SKM-1 treated with dmso at 0.1 percent for 144 hours (cell line): ENCODE results near the gene DMXL2.
"Not testable (repeated sequence)": the region's sequence is repeated elsewhere in the genome, so short reads cannot be mapped to it uniquely, and the experiment has no call there.

ENCODE experiments used
- DNase-seq: peaks from one replicate; lab custom pipeline; 2025; ENCODE audit not compliant: unreplicated experiment; lab: John Stamatoyannopoulos, UW

Gene DMXL2

DNA sequence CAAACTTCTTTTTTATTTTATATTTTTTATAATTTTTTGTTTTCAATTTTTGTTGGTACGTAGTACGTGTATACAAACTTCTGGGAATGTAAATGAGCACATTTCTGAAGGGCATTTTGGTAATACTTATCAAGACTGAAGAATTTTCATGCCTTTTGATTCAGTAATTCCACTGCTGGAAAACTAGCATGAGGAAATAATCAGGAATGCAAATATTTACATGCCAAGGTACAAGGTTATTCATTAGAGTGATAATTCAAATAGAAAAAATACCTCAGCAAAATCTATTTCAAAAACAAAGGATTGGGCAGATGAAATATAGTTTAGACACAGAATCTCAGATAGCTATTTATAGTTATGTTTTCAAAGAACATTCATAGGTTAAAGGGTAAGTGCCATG is 128.7 kb downstream of the DMXL2 start:
- no peak for DNase-seq

DNA sequence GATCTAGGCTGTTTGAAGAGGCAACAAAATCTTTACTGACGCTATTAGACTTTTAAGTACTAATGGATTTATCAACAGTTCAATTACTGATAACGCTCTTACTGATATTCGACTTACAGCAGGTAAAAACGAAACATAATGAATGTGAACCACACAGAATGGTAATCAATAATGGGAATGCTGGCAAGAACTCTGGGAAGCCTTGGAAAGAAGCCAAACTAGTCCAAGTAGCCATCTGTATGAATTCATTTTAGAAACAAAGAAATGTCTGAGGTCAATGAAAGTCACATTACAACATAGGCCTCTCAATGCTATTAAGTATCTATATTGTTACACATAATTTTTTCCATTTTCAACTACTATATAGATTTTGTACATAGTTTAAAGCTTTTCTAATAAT is 130.0 kb downstream of the DMXL2 start:
- no peak for DNase-seq

DNA sequence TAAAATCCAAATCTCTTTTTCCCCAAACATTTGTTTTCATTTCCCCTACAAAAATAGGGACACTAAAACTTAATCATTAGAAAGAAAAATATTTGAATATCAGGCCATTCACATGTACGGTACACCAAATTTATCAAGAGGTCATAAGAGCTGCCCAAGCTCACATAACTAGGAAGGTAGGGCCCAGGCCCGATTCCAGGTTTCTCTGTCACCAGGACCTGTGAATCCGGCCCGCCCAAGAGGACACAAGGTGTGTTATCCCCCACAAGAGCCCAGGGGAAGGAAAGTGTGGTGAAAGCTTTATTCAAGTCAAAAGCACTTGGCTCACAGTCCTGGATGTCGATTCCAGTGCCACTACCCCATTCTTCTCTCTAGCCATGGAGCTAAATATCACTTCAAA is 130.6 kb downstream of the DMXL2 start:
- DNase-seq = no peak

DNA sequence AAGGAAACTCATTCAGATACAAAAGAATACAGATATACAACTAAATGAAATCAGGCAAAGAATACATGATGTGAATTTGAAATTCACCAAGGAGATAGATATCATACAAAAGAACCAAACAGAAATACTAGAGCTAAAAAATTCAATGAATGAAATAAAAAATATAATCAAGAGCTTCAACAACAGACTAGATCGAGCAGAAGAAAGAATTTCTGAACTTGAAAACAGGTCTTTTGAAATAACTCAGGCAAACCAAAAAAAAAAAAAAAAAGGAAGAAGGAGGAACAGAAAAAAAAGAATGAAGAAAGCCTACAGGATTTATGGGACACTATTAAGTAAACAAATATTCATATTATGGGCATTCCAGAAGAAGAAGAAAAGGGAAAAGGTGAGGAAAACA is 137.8 kb downstream of the DMXL2 start:
- no peak for DNase-seq

DNA sequence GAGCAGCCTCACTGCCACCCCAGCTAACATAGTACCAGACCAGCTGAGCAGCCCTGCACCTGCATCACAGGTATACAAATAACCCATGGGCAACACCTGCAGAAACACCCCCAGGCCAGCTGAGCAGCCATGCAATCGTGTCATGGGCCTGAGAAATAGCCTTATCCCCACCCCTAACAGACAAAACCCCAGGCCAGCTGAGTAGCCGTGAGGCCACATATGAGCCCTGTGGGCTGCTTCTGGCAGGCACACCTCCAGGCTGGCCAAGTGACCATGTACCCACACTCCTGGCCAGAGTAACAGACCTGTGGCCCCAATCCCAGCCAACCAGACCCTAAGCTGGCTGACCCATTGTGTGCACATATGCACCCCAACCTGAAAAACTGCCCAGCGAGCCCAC is 138.6 kb downstream of the DMXL2 start:
- no peak for DNase-seq

DNA sequence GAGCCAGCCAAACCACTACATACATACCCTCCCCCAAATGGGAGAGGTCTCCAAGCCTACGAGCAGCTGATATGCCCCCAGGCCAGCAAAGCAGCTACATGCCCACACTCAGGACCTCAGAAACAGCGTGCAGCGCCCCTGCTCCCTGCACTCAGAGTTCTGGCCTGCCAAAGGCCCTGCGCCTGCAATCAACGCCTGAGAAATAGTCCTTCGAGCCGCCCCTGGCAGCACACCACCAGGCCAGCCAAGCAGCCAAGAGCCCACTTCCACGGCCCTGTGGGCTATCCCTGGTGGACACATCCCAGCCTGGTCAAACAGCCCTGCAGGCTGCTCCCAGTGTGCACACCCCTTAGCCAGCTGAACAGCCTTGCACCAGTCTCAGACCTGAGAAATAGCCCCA is 139.1 kb downstream of the DMXL2 start:
- DNase-seq = no peak

DNA sequence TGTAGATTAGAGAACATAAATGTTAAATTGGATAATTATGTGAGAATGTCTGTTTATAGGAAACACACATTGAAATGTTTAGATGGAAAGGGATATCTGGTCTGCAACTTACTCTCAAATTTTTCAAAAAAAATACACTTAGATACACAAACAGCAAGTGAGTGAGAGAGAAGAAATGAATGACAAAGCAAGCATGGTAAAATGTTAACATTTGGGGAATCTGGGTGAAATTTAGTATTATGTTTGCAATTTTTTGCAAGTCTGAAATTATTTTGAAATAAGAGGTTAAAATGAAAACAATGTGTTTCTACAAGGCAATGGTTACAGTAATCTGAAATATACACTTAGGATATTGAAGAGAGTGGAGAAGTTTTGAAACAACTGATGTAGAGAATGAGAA is 146.8 kb downstream of the DMXL2 start:
- DNase-seq = no peak

DNA sequence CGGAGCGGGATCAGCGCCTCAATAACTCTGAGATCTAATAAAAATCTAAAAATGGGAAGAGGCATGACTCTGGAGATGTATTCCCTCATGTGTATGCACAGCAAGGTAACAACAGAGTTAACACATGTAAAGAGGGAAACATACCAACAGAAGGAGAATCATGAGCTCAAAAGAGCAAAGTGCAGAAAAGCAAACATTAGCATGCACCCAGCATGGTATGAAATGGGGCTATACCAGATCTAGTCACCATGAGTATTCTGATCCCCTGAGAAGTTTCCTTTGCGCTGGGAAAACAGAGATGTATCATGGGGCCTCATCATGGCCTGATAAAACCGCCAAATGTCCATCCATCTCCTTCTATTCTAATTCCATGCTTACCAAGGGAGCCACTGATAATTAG is 152.1 kb downstream of the DMXL2 start:
- DNase-seq = no peak

DNA sequence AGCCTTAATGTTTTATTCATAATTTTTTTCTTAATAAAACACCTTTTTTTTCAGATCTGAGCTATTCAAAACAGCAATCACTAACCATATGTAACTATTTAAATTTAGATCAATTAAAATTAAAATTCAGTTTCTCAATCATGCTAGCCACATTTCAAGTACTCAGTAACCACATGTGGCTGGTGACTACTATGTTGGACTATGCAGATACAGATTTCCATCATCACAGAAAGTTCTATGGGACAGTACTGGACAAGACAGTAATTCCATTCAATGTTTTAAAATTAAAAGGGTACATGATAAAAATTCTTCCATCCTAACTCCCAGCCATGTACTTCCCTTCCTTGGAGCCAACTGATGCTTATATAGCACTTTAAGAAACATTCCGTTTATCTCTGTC is 161.8 kb downstream of the DMXL2 start:
- DNase-seq = no peak

DNA sequence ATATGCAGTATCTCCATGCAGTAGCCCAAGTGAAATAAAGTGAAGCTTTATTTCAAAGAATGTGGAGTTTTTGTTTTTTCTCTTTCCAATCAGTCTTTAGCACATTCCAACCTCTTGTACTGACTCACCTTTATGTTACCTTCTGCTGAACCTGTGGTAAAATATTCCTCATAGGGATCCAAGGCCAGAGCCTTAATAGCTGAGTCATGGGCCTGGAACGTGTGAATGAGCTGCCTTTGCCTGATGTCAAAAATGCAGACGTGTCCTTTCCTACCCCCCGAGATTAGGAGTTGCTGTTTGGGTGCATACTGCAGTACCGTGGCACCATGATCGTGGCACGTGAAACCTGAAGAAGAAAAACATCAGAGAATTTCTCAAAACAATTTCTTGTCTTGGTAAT is 172.6 kb downstream of the DMXL2 start:
- no peak for DNase-seq

DNA sequence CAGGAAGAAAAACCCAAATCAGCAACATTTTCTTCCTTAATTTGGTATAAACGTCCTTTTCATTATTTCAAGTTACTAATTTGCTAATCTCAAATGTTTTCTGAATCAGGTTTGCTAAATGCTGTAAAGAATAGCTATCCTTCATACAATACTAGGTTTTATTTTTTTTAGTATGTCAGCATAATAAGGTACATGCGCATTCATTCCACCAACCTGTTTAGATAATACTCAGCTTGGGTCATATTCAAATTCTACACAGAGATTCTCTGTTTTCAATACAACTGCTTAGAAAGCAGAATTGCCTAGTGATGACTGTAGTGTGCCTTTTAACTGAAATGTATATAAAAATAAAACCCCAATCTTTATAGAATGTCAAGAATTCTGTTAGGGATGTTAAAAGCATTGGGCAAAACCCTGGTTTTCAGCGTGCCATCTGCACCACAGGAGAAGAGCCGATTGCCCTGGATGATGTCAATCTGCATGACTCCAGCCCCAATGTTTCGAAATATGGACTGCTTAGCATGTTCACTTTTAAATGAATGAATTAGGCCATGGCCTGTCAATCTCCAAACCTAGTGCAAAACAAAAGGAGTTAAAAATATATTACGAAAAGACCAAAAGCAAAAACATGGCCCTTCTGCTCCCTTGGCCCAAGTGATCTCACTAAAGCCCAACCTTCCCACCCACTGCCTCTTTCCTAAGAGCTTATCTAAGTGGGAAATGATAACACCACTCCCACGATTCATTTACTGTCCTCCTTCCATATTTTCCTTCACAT is 173.8 kb downstream of the DMXL2 start:
- no peak for DNase-seq

DNA sequence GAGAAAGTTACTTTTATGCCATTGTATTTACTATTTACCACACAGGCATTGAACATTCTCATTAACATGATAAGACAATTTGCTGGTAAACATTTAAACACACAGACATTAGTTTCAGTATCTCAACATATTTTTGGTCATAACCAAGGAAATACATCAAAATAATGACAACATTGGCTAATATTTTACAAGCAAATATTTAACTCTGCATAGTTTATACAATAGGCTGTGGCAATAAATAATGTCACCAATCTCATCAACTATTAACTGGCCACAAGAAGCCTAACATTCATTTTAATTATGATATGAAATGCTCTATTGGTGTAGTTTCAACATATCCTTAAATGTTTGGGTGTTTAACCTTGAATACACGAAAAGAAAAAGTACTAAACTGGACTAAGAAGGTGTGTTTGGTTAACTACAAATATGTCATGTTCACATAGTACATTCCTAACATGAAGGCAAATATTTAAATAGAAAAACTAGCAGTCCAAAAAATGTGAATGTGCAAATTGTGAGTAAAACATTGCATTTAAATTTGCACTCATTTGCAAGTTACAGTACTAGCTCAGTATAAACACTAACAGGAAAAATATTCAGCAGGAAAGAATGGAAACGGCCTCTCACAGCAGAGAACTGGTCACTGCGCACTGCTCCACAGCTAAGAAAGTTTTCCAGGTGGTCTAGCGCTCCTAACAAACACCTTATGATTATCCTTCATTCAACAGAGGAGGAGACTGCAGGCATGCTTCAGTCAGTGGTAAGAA is 174.5 kb downstream of the DMXL2 start:
- DNase-seq = no peak

DNA sequence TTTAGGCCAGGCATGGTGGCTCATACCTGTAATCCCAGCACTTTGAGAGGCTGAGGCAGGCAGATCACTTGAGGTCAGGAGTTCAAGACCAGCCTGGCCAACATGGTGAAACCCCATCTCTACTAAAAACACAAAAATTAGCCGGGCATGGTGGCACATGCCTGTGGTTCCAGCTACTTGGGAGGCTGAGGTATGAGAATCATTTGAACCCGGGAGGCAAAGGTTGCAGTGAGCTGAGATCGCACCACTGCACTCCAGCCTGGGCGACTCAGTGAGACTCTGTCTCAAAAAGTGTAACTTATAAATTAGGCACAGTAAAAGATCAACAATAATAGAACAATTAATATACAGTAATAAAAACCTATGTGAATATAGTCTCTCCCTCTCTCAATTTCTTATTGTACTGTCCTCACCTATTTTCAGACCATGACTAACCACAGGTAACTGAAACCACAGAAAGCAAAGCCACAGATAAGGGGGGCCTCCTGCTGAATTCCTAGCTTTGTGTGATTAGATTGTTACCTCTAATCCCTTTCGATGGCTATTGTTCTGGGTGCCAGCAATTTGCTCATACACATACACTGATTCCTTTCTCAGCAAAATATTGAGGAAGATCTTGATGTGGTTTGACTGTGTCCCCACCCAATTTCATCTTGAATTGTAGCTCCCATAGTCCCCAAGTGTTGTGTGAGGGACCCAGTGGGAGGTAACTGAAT is 176.4 kb downstream of the DMXL2 start:
- not testable (repeated sequence) for DNase-seq

DNA sequence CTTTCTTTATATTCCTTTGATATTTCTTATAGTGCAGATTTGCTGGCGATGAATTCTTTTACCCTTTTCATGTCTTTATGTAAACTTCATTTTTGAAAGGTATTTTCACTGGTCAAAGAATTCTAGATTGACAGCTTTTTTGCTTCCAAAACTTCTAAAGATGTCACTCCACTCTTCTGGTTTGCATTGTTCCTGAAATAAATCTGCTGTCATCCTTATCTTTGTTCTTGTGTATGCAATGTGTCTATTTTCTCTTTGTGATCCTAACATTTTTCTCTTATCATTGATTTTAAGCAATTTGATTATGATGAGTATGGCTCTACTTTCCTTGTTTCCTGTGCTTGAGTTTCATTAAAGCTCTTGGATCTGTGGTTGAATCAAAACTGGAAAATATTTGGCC is 177.8 kb downstream of the DMXL2 start:
- DNase-seq = no peak

DNA sequence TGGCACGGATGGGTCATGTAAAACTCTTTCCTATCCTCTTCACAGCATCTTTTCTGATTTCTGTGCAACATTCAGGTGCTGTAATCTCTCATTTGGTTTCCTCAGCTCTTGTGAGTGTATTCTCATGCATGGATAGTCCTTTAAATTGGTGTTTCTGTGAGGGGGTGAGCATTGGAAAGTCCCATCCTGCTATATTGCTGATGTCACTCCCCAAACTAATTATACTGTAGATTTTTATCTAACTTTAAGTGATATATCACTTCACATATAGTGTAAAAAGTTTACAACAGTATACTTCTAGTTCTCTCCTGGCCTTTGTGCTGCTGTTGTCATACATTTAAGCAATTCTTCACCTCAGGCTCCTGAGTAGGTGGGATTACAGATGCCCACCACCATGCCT is 178.5 kb downstream of the DMXL2 start:
- DNase-seq = no peak

DNA sequence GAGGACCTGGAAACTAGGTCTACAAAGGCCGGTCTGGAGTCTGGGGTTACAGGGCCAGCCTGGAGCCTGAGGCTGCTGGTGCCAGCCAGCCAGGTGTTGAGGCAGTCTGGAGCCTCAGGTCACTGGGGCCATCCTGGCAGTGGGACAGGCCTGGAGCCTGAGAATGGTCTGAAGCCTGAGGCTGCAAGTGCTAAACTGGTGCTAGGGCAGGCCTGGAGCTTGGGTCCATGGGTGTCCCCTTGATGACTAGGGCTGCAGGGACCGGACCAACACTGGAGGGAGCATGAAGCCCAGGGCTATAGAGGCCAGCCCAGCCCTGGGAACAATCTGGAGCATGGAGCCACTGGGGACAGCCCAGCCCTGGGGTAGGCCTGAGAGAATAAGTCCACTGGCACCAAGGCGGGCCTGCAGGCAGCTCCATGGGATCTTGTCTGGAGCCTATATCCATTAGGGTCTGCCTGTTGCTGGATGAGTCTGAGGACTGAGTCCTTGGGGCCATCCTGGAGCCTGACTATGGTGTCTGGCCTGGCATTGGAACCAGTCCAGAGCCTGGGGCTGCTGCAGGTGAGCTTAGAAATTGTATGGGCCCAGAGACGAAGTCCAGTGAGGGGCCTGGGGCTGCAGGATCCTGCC is 179.2 kb downstream of the DMXL2 start:
- no peak for DNase-seq

DNA sequence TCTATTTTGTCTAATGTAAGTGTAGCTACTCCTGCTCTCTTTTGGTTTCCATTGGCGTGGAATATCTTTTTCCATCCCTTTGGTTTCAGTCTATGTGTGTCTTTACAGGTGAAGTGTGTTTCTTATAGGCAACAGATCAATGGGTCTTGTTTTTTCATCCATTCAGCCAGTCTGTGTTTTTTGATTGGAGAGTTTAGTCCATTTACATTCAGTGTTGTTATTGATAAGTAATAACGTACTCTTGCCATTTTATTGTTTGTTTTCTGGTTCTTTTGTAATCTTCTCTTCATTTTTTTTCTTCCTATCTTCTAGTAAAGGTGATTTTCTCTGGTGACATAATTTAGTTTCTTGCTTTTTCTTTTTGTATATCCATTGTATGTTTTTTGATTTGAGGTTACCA is 184.0 kb downstream of the DMXL2 start:
- no peak for DNase-seq

DNA sequence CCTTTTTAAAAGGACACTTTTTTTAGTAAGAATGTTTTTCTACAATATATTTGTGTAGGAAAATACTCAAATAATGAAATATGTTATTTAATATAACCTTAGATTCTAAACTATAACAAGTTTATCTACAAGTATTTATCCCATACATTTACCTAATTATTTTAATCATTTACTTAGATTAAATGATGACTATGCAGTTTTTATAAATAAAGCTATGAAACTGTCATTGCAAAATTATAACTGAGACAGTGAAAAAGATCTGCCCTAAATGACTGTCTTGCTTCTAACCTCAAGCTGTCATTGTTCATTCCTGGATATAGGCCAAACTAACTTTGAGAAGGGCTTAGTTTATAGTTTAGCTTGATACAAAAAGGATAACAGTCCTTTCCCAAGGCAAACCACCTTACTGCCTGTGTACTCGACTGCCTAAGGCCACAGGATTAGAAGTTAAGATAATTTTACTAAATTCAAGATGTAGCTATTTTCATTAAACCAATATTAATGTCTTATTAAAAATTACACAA is 197.0 kb downstream of the DMXL2 start:
- no peak for DNase-seq

DNA sequence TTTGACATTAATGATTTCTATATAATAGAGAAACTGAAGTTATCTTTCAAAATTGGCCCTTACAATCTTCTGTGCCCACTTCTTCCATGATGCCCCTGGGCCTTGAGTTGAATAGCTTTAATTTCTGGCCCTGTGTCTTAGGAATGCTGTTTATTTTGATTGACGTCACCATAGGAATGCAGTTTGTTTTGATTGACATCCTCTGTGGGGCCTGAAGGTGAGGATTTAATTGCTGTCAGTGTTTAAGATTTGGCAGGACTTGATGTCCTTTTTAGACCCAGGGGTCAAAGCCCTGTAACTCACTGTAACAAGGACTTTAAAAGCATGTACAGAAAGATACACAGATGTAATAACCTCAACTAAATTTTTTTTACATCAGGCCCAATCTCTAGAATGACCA is 197.8 kb downstream of the DMXL2 start:
- DNase-seq = no peak

DNA sequence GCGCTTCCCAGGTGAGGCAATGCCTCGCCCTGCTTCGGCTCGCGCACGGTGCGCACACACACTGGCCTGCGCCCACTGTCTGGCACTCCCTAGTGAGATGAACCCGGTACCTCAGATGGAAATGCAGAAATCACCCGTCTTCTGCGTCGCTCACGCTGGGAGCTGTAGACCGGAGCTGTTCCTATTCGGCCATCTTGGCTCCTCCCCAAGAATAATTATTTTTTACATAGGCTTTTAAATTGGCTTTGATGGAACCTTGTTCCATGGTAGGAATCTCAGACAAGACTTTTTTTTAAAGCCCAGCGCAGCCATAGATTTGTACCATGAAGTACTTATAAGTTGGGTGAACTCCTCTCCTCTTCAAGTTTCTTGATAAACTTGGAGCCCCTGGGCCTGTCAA is 199.5 kb downstream of the DMXL2 start:
- DNase-seq = not testable (repeated sequence)

DNA sequence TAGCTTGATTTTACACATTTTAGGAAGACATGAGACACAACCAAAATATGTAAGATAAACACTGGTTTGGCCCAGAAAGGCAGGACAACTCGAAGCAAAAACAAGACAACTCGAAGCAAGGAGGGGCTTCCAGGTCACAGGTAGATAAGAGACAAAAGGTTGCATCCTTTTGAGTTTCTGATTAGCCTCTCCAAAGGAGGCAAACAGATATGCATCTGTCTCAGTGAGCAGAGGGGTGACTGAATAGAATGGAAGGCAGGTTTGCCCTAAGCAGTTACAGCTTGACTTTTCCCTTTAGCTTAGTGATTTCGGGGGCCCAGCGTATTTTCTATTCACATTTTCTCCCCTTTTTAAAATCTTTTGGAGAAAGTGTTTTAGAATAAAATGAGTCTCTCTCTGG is 206.4 kb downstream of the DMXL2 start:
- no peak for DNase-seq
